ENCODE data around the gene DTNA. TPM values are rescaled to one million over a fixed set of nuclear protein-coding genes. Genes with fewer than 3 reads are reported as not detected.

DTNA gene
- total RNA-seq, 6 experiments from 2014 or later, result 0.58 to 1.2 (median 0.98) TPM

DNA sequence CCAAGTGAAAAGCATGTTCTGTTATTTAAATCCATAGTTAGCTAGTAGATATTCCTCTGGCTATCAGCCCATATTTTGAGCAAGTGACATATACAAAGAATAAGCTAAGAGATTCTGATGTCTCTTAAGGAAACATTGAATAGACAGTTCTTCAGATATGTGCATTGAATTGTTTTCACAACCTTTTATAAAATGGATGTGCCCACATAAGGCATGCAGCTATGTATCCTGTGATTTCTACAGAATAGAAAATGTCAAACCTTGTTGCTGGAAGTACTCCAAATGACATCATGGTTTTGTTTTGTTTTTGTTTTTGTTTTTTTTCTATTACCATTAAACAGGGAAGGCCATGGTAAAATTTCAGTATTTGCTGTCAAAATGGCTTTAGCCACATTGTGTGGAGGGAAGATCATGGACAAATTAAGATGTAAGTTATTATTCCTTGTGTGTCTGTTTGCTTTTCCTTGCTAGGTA, 95.8 kb downstream of the DTNA start:
- Mint-ChIP-seq H3K27ac (no peak overlapping the region), H3K27me3 (ENCODE audit: insufficient read depth) (no peaks in the 10 kb centered on the region; the same call in 1 of the 2 replicates)
- no peak for TF ChIP-seq CTCF (IDR thresholded peaks at IDR 0.05)

GRCh38 chr18:34806527-34806926, 96.4 kb downstream of the DTNA start:
- Mint-ChIP-seq H3K4me1 (ENCODE audit: low read depth) (no peaks in the 10 kb centered on the region), H3K27me3 (ENCODE audit: insufficient read depth) (no peaks in the 10 kb centered on the region; the same call in 1 of the 2 replicates)
- DNase-seq, result no peak

More for the DNA sequence above, 95.8 kb downstream of the DTNA start:
- Mint-ChIP-seq H3K4me1 (ENCODE audit: low read depth) (no peaks in the 10 kb centered on the region), H3K9me3 (no peaks in the 10 kb centered on the region), H3K4me3 (no peak overlapping the region), H3K36me3 (ENCODE audit: low read depth) (no peaks in the 10 kb centered on the region)
- DNase-seq, result no peak

DNA sequence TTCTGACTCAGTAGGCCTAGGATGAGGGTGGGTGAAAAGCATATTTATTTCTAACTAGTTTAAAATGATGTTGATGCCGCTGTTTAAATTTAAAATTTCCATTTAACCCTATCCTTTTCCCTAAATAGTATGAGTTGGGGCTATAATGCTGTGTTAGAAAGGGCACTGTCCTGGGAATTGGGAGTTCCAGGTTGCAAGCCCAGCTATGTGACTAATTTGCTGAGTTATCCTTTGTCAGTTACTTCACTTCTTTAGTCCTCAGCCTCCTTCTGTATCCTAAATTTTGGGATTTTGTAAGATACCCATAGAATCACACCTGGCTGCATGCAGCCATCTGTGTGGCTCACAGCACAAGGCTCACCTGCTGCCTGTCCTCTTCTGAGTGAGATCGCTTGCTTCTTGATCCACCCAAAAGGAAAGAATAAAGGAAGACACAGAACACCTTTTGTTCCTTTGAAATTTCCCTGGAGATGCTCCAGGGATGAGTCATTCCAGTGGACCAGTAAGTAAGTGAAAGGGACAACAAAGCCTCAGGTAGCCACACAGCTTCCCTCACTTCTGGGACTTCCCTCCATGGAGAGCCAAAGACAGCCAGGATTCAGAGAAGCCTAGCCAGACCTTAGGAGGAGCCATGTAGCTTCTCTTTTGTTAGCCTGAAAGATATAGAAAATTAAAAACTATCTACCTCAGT, 97.2 kb downstream of the DTNA start:
- Mint-ChIP-seq H3K36me3 (ENCODE audit: low read depth) (no peaks in the 10 kb centered on the region), H3K27ac (no peak overlapping the region), H3K4me1 (ENCODE audit: low read depth) (no peaks in the 10 kb centered on the region), H3K9me3 (no peaks in the 10 kb centered on the region), H3K4me3 (no peak overlapping the region), H3K27me3 (ENCODE audit: insufficient read depth) (no peaks in the 10 kb centered on the region; the same call in 1 of the 2 replicates)
- no peak for DNase-seq
- no peak for TF ChIP-seq CTCF (IDR thresholded peaks at IDR 0.05)

More at GRCh38 chr18:34806527-34806926, 96.4 kb downstream of the DTNA start:
- Mint-ChIP-seq H3K9me3 (no peaks in the 10 kb centered on the region), H3K27ac (no peak overlapping the region), H3K4me3 (no peak overlapping the region), H3K36me3 (ENCODE audit: low read depth) (no peaks in the 10 kb centered on the region)
- no peak for TF ChIP-seq CTCF (IDR thresholded peaks at IDR 0.05)

DNA sequence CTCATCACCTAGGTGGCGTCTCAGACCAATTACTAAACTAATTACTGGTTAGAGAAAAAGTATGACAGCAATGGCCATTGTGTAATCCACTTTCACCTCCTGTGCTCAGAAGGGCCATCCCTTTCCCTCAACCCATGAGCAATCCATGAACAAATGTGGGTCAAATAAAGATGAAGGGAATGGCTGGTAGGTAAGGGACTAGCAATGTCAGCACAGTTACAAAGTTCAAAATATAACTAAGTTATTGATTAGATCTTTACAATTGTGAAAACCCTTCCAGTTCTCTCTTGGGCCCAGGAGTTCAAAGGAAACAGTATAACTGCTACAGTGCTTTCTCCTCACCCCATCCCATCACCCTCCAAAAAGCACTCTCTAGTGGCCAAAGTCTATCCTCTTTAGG, 98.3 kb downstream of the DTNA start:
- no peak for TF ChIP-seq CTCF (IDR thresholded peaks at IDR 0.05)
- no peaks in the 10 kb centered on the region; the same call in 1 of the 2 replicates for H3K27me3 Mint-ChIP-seq (ENCODE audit: insufficient read depth)
- H3K27ac Mint-ChIP-seq, result no peak overlapping the region
- H3K36me3 Mint-ChIP-seq (ENCODE audit: low read depth), result no peaks in the 10 kb centered on the region
- no peak for DNase-seq
- H3K4me3 Mint-ChIP-seq, result no peak overlapping the region
- no peaks in the 10 kb centered on the region for H3K4me1 Mint-ChIP-seq (ENCODE audit: low read depth)
- no peaks in the 10 kb centered on the region for H3K9me3 Mint-ChIP-seq

DNA sequence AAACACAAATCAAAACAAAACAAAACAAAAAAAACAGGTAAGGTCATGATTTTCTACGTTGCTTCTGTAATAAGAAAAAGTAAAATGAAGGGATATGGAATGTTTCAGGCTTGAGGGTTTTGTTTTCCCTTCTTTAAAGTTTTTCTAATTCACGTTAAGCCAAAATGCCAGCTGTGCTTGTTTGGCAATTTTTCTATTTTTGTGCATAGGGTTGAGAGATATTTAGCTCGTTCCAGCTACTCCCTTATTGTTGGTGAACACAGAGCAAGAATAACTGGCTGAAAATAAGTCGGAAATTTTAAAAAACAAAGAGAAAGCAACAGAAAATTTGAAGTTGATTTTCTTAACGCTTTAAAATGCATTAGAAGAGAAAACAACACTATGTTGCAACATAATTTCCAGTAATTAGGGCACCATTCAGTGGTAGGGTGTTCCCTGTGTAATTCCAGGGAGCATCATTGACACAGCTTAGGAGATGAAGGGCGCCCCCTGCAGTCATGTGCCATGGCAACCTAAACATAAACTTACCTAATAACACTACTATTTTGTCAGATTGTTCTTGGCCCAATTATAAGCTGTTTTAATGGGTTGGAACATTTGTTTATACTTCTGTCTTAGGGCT, 99.5 kb downstream of the DTNA start:
- no peaks in the 10 kb centered on the region for H3K4me1 Mint-ChIP-seq (ENCODE audit: low read depth)
- DNase-seq, result peak; percentile 34
- no peaks in the 10 kb centered on the region for H3K9me3 Mint-ChIP-seq
- no peaks in the 10 kb centered on the region for H3K36me3 Mint-ChIP-seq (ENCODE audit: low read depth)
- no peaks in the 10 kb centered on the region; the same call in 1 of the 2 replicates for H3K27me3 Mint-ChIP-seq (ENCODE audit: insufficient read depth)
- peak; percentile 77 for TF ChIP-seq CTCF (IDR thresholded peaks at IDR 0.05)
- no peak overlapping the region for H3K27ac Mint-ChIP-seq
- no peak overlapping the region for H3K4me3 Mint-ChIP-seq

Data from HFFc6 (cell line).